Measurements from ENCODE around the gene ODAM. TPM values are rescaled to one million over a fixed set of nuclear protein-coding genes. Genes with fewer than 3 reads are reported as not detected.

ODAM gene
- total and polyA plus RNA-seq, 2 of the 8 experiments (the other 6 are each of a cell fraction or from before 2014, with no cell fraction given), result 0.21 TPM; not detected in 1

DNA sequence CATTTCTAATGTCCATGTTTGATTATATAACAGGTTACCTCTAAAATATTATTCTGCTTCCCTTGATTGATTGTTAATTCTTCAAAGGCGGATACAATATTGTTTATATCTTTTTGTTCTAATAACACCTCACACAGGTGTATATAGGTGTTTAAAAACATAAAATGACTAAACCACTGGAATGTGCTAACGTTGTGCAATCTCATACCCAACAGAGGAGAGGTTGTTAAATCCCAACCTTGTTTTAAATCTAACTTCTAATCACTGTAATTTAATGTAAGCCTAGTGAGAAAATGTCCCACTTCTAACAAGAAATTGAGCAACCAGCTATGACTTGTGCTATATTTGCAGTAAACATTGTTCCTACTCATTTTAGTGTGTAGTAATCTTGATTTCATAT, 1.3 kb downstream of the ODAM start:
- Histone ChIP-seq H2AK5ac (ENCODE audit: low read depth, low read length) (no peak overlapping the region), H2BK20ac (ENCODE audit: low read length) (no peak overlapping the region), H2BK12ac (ENCODE audit: low read depth, low read length) (no peak overlapping the region), H3K23me2 (ENCODE audit: low read depth, low read length) (no peaks in the 10 kb centered on the region), H2BK5ac (ENCODE audit: low read depth, low read length) (no peak overlapping the region), H3K79me2 (ENCODE audit: control insufficient read depth in 1 of 2, insufficient read depth in 2 of 2, low read length in 2 of 2) (no peaks in the 10 kb centered on the region), H4K91ac (replicated peaks; ENCODE audit: insufficient read length, low read length) (no peak overlapping the region), H3K9ac (replicated peaks in 1 of 4; ENCODE audit: extremely low read depth in 1 of 4, low read depth in 3 of 4, low read length in 3 of 4) (no peak overlapping the region), H3K4me1 (replicated peaks in 1 of 4; ENCODE audit: control insufficient read depth in 3 of 4, insufficient read depth in 4 of 4, low read length in 3 of 4) (no peaks in the 10 kb centered on the region), H2AFZ (ENCODE audit: low read length) (no peak overlapping the region), H3K4me2 (ENCODE audit: insufficient read depth in 1 of 2, low read depth in 2 of 2, low read length in 2 of 2) (no peak overlapping the region), H3K18ac (ENCODE audit: extremely low read depth, low read length) (no peak overlapping the region), H4K8ac (ENCODE audit: extremely low read depth, insufficient read depth, low read length) (no peak overlapping the region), H3K79me1 (ENCODE audit: low read depth, low read length) (no peaks in the 10 kb centered on the region), H3K9me3 (ENCODE audit: insufficient read depth in 2 of 2, low read depth in 1 of 2, low read length in 1 of 2) (no peaks in the 10 kb centered on the region), H2BK120ac (replicated peaks; ENCODE audit: low read depth, low read length) (no peak overlapping the region), H3K36me3 (ENCODE audit: control insufficient read depth in 2 of 4, insufficient read depth in 4 of 4, low read length in 3 of 4) (no peaks in the 10 kb centered on the region), H3K23ac (ENCODE audit: insufficient read length) (no peak overlapping the region), H3K14ac (ENCODE audit: insufficient read length) (no peak overlapping the region), H3K4ac (replicated peaks; ENCODE audit: insufficient read length, low read depth, low read length) (no peak overlapping the region), H3K56ac (replicated peaks; ENCODE audit: insufficient read length, low read depth, low read length) (no peak overlapping the region), H2BK15ac (ENCODE audit: low read length) (no peak overlapping the region), H4K20me1 (replicated peaks in 1 of 2; ENCODE audit: control insufficient read depth in 1 of 2, insufficient read depth in 2 of 2, low read length in 2 of 2) (no peaks in the 10 kb centered on the region), H3K27me3 (replicated peaks in 1 of 4; ENCODE audit: control insufficient read depth in 3 of 4, extremely low read depth in 1 of 4, insufficient read depth in 3 of 4, low read length in 3 of 4) (no peaks in the 10 kb centered on the region), H4K5ac (ENCODE audit: insufficient read length, low read depth, low read length) (no peak overlapping the region), H3K4me3 (ENCODE audit: extremely low read depth in 1 of 4, insufficient read depth in 2 of 4, low read depth in 3 of 4, low read length in 4 of 4) (no peak overlapping the region), H3K27ac (ENCODE audit: low read depth, low read length) (no peak overlapping the region)
- FAIRE-seq, result no peak
- no peak for TF ChIP-seq SP4 (IDR thresholded peaks at IDR 0.05; ENCODE audit: low read length)
- TF ChIP-seq CEBPB (IDR thresholded peaks at IDR 0.05; ENCODE audit: low read depth, low read length), result peak; percentile 22; the same call in 1 of the 2 replicates
- TF ChIP-seq, protein P1, sequence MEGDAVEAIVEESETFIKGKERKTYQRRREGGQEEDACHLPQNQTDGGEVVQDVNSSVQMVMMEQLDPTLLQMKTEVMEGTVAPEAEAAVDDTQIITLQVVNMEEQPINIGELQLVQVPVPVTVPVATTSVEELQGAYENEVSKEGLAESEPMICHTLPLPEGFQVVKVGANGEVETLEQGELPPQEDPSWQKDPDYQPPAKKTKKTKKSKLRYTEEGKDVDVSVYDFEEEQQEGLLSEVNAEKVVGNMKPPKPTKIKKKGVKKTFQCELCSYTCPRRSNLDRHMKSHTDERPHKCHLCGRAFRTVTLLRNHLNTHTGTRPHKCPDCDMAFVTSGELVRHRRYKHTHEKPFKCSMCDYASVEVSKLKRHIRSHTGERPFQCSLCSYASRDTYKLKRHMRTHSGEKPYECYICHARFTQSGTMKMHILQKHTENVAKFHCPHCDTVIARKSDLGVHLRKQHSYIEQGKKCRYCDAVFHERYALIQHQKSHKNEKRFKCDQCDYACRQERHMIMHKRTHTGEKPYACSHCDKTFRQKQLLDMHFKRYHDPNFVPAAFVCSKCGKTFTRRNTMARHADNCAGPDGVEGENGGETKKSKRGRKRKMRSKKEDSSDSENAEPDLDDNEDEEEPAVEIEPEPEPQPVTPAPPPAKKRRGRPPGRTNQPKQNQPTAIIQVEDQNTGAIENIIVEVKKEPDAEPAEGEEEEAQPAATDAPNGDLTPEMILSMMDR (IDR thresholded peaks at IDR 0.05; ENCODE audit: control extremely low read depth in 1 of 3, insufficient read depth in 1 of 3, low read depth in 1 of 3, low read length in 3 of 3), result no peak
- CTCF ChIA-PET (ENCODE audit: partially characterized antibody), result interaction anchor here (0.9 to 2.6 kb wide), 4 partner anchors 13 to 303 kb away, joined by 3 to 12 read pairs (median 8); no protein-coding TSS in a partner anchor
- 92% methylated on average over 2 of the region's 2 CpGs; no CpG with 5 or more reads in 1 of the 2 experiments for WGBS, 2 experiments (ENCODE audit: extremely low coverage in 1 of 2, insufficient coverage in 1 of 2, insufficient read length in 1 of 2, insufficient replicate concordance in 2 of 2, low coverage in 1 of 2, low lambda C conversion rate in 2 of 2, missing lambda C conversion rate in 1 of 2)
- no peak for DNase-seq (ENCODE audit: low read depth in 1 of 2, low spot score in 2 of 2)
- POLR2A ChIA-PET (ENCODE audit: partially characterized antibody), result no interaction called here
